PC-9 (cell line): ENCODE data around the gene FCN2. TPM values are rescaled to one million over a fixed set of nuclear protein-coding genes. Genes with fewer than 3 reads are reported as not detected.

ENCODE experiments used
- BruUV-seq: library from RNA; stranded (reverse); fragments of 400-500 nt; replicated peaks from 2 replicates; lab custom pipeline; 2021; lab: Mats Ljungman, UMichigan
- CTCF ChIA-PET: fragments of 300-600 bp; sonication (Branson Sonifier 250); formaldehyde crosslinking; loops from one replicate; lab custom pipeline; 2022; ENCODE audit warnings: antibody characterized with exemption; lab: Charles Lee
- POLR2A ChIA-PET: fragments of 300-600 bp; sonication (Branson Sonifier 250); formaldehyde crosslinking; loops from one replicate; lab custom pipeline; 2022; ENCODE audit warnings: antibody characterized with exemption; ENCODE audit not compliant: unreplicated experiment; lab: Charles Lee
- DNase-seq, 2 experiments: peaks; one replicate each; pipeline versions ENCODE4 v3.0.0 to v3.0.0-alpha.2; 2015 to 2022; ENCODE audit warnings: mixed read lengths in 1 of 2
- H2AFZ ChIP-seq: fragments of 200-600 bp; sonication (generic); 2 replicates; pipeline ENCODE4 v1.8.1; 2017; ENCODE audit warnings: antibody characterized with exemption
- H3F3A ChIP-seq: fragments of 200-600 bp; sonication (generic); 2 replicates; pipeline ENCODE4 v1.8.1; 2017; ENCODE audit warnings: antibody characterized with exemption, mild to moderate bottlenecking, low read depth; ENCODE audit not compliant: insufficient read depth
- H3K27ac ChIP-seq: fragments of 200-600 bp; sonication (generic); 2 replicates; pipeline ENCODE4 v1.6.1; 2016; ENCODE audit warnings: mixed run types
- H3K27me3 ChIP-seq: fragments of 200-600 bp; sonication (generic); 2 replicates; pipeline ENCODE4 v1.6.1; 2016; ENCODE audit warnings: low read depth, mixed run types; ENCODE audit not compliant: insufficient read depth
- H3K36me3 ChIP-seq: fragments of 200-600 bp; sonication (generic); 2 replicates; pipeline ENCODE4 v1.6.1; 2016; ENCODE audit warnings: low read depth, mixed run types
- H3K4me1 ChIP-seq: fragments of 200-600 bp; sonication (generic); replicated peaks from 2 replicates; pipeline ENCODE4 v1.6.1; 2016; ENCODE audit warnings: mixed run types; ENCODE audit not compliant: insufficient read depth
- H3K4me2 ChIP-seq: fragments of 200-600 bp; sonication (generic); 2 replicates; pipeline ENCODE4 v1.6.1; 2017; ENCODE audit warnings: mixed run types
- H3K4me3 ChIP-seq: fragments of 200-600 bp; sonication (generic); 2 replicates; pipeline ENCODE4 v1.6.1; 2016; ENCODE audit warnings: mixed run types
- H3K79me2 ChIP-seq: fragments of 200-600 bp; sonication (generic); 2 replicates; pipeline ENCODE4 v1.6.1; 2017; ENCODE audit warnings: low read depth, mixed run types
- H3K9me2 ChIP-seq: fragments of 200-600 bp; sonication (generic); 2 replicates; pipeline ENCODE4 v1.8.1; 2017; ENCODE audit warnings: mild to moderate bottlenecking; ENCODE audit not compliant: insufficient read depth
- H3K9me3 ChIP-seq: fragments of 200-600 bp; sonication (generic); 2 replicates; pipeline ENCODE4 v1.8.1; 2016; ENCODE audit warnings: low read depth; ENCODE audit not compliant: insufficient read depth
- H4K20me1 ChIP-seq: fragments of 200-600 bp; sonication (generic); 2 replicates; pipeline ENCODE4 v1.8.1; 2017; ENCODE audit not compliant: insufficient read depth
- CTCF ChIP-seq: fragments of 200-600 bp; sonication (generic); conservative IDR thresholded peaks from 2 replicates; pipeline ENCODE4 v1.6.1; 2017; ENCODE audit warnings: mixed run types, antibody characterized with exemption, mild to moderate bottlenecking, moderate library complexity
- EZH2 ChIP-seq: fragments of 200-600 bp; sonication (generic); IDR thresholded peaks from 2 replicates; pipeline ENCODE4 v1.8.0; 2017; ENCODE audit warnings: antibody characterized with exemption, low read depth
- intact Hi-C: fragments of 100-400 bp; cut with micrococcal nuclease; formaldehyde crosslinking; loops from one replicate; pipeline ENCODE4 v1.10.0; 2022; ENCODE audit not compliant: unreplicated experiment
- total RNA-seq: library from RNA; stranded (reverse); gene quantifications from 2 replicates; pipeline ENCODE4 v1.2.3, GENCODE V29; 2021

FCN2 gene
- total RNA-seq, 1 experiment from 2014 or later: not detected

- no peak for DNase-seq
- Histone ChIP-seq H3K9me2 (no peaks in the 10 kb centered on the region), H3K4me1 (no peaks in the 10 kb centered on the region), H3K9me3 (no peaks in the 10 kb centered on the region), H3K36me3 (no peaks in the 10 kb centered on the region), H3K27me3 (peaks cover 96% of the 10 kb centered on the region), H3K27ac (no peak overlapping the region), H4K20me1 (no peaks in the 10 kb centered on the region; the same call in 1 of the 2 replicates), H3K4me2 (no peak overlapping the region), H3K4me3 (no peak overlapping the region), H3K79me2 (no peaks in the 10 kb centered on the region), H3F3A (no peaks in the 10 kb centered on the region), H2AFZ (no peak overlapping the region)
- ChIA-PET CTCF (no interaction called here), POLR2A (no interaction called here)
- BruUV-seq: no TSS peak
- intact Hi-C loops: no loop called here
- no peak for TF ChIP-seq CTCF
- no peak for TF ChIP-seq EZH2
Observed at GRCh38 chr9:134883040-134883782, 2.6 kb downstream of the FCN2 start.

- no peak overlapping the region for H3K27ac ChIP-seq
- H2AFZ ChIP-seq: no peak overlapping the region
- TF ChIP-seq CTCF: no peak
- no peak for TF ChIP-seq EZH2
- intact Hi-C loops: no loop called here
- H3F3A ChIP-seq: no peaks in the 10 kb centered on the region
- CTCF ChIA-PET: no interaction called here
- no TSS peak for BruUV-seq
- H3K9me2 ChIP-seq: no peaks in the 10 kb centered on the region
- POLR2A ChIA-PET: no interaction called here
- H3K4me1 ChIP-seq: no peaks in the 10 kb centered on the region
- H3K4me3 ChIP-seq: no peak overlapping the region
- no peaks in the 10 kb centered on the region for H3K9me3 ChIP-seq
- no peaks in the 10 kb centered on the region for H3K36me3 ChIP-seq
- no peak for DNase-seq
- no peaks in the 10 kb centered on the region for H3K79me2 ChIP-seq
- no peaks in the 10 kb centered on the region; the same call in 1 of the 2 replicates for H4K20me1 ChIP-seq
- peaks cover 96% of the 10 kb centered on the region for H3K27me3 ChIP-seq
- no peak overlapping the region for H3K4me2 ChIP-seq
Observed at GRCh38 chr9:134884492-134884891, 3.9 kb downstream of the FCN2 start.

- intact Hi-C loops: no loop called here
- Histone ChIP-seq H3K9me2 (no peaks in the 10 kb centered on the region), H3K27me3 (peaks cover 96% of the 10 kb centered on the region), H4K20me1 (no peaks in the 10 kb centered on the region; the same call in 1 of the 2 replicates), H3F3A (no peaks in the 10 kb centered on the region), H3K4me3 (no peak overlapping the region), H3K4me2 (no peak overlapping the region), H3K79me2 (no peaks in the 10 kb centered on the region), H3K4me1 (no peaks in the 10 kb centered on the region), H3K9me3 (no peaks in the 10 kb centered on the region), H3K27ac (no peak overlapping the region), H2AFZ (no peak overlapping the region), H3K36me3 (no peaks in the 10 kb centered on the region)
- ChIA-PET POLR2A (no interaction called here), CTCF (no interaction called here)
- TF ChIP-seq CTCF: no peak
- TF ChIP-seq EZH2: no peak
- BruUV-seq: no TSS peak
- no peak for DNase-seq
Observed at GRCh38 chr9:134885001-134885678, 4.5 kb downstream of the FCN2 start.
